Neural progenitor cell (in vitro differentiated cells): ENCODE results near the gene STRIP1. TPM values are rescaled to one million over a fixed set of nuclear protein-coding genes. Genes with fewer than 3 reads are reported as not detected.

Source experiments
- DNase-seq: peaks from one replicate; pipeline ENCODE4 v3.0.0-alpha.2; 2016; ENCODE audit warnings: low spot score
- H2AFZ ChIP-seq: fragments of 200-600 bp; sonication (generic); replicated peaks from 2 replicates; pipeline ENCODE4 v1.6.1; 2016; ENCODE audit warnings: antibody characterized with exemption
- H3F3A ChIP-seq: fragments of 200-600 bp; sonication (generic); 2 replicates; pipeline ENCODE4 v1.6.1; 2016; ENCODE audit warnings: antibody characterized with exemption, low read depth
- H3K27ac ChIP-seq: fragments of 200-600 bp; sonication (generic); 2 replicates; pipeline ENCODE4 v1.5.1; 2016; ENCODE audit warnings: mild to moderate bottlenecking
- H3K27me3 ChIP-seq: fragments of 200-600 bp; sonication (generic); 2 replicates; pipeline ENCODE4 v1.6.1; 2016; ENCODE audit warnings: mild to moderate bottlenecking, moderate library complexity
- H3K36me3 ChIP-seq: fragments of 200-600 bp; sonication (generic); 2 replicates; pipeline ENCODE4 v1.5.1; 2016
- H3K4me1 ChIP-seq: fragments of 200-600 bp; sonication (generic); 2 replicates; pipeline ENCODE4 v1.6.1; 2016; ENCODE audit warnings: mixed run types
- H3K4me2 ChIP-seq: fragments of 200-600 bp; sonication (generic); 2 replicates; pipeline ENCODE4 v1.6.1; 2016
- H3K4me3 ChIP-seq: fragments of 200-600 bp; sonication (generic); 2 replicates; pipeline ENCODE4 v1.5.1; 2016
- H3K79me2 ChIP-seq: fragments of 200-600 bp; sonication (generic); 2 replicates; pipeline ENCODE4 v1.6.1; 2016; ENCODE audit warnings: low read depth
- H3K9ac ChIP-seq: fragments of 200-600 bp; sonication (generic); 2 replicates; pipeline ENCODE4 v1.6.1; 2016
- H3K9me3 ChIP-seq: fragments of 200-600 bp; sonication (generic); 2 replicates; pipeline ENCODE4 v1.5.1; 2016; ENCODE audit warnings: low read depth
- H4K20me1 ChIP-seq: fragments of 200-600 bp; sonication (generic); 2 replicates; pipeline ENCODE4 v1.6.1; 2016; ENCODE audit warnings: low read depth
- H3K27ac Mint-ChIP-seq: 3 replicates; pipeline ENCODE4 v1.8.0; 2021; ENCODE audit warnings: mixed read lengths
- H3K27me3 Mint-ChIP-seq: 2 replicates; pipeline ENCODE4 v1.8.0; 2022; ENCODE audit warnings: low read depth, mild to moderate bottlenecking, inconsistent platforms, moderate library complexity, mixed read lengths; ENCODE audit not compliant: insufficient read depth
- H3K36me3 Mint-ChIP-seq: 3 replicates; pipeline ENCODE4 v1.8.0; 2021; ENCODE audit warnings: mixed read lengths
- H3K4me1 Mint-ChIP-seq: 3 replicates; pipeline ENCODE4 v1.8.0; 2021; ENCODE audit warnings: mixed read lengths
- H3K4me3 Mint-ChIP-seq: 3 replicates; pipeline ENCODE4 v1.8.0; 2021; ENCODE audit warnings: mild to moderate bottlenecking, moderate library complexity, mixed read lengths
- H3K9me3 Mint-ChIP-seq: 3 replicates; pipeline ENCODE4 v1.8.0; 2020; ENCODE audit warnings: mixed read lengths
- CTCF ChIP-seq: fragments of 200-600 bp; sonication (generic); IDR thresholded peaks from 2 replicates; pipeline ENCODE4 v1.5.1; 2017; ENCODE audit warnings: antibody characterized with exemption, mild to moderate bottlenecking
- EZH2 ChIP-seq: fragments of 200-600 bp; sonication (generic); IDR thresholded peaks from 2 replicates; pipeline ENCODE4 v1.6.1; 2017; ENCODE audit warnings: antibody characterized with exemption, mild to moderate bottlenecking, moderate library complexity
- EZH2phosphoT487 ChIP-seq: fragments of 200-600 bp; sonication (generic); IDR thresholded peaks from 2 replicates; pipeline ENCODE4 v1.6.1; 2017; ENCODE audit warnings: antibody characterized with exemption
- total RNA-seq: library from RNA; depleted of rRNA; stranded (reverse); fragments of >200 nt; gene quantifications from 2 replicates; pipeline ENCODE4 v1.2.3, GENCODE V29; 2015; ENCODE audit warnings: low replicate concordance

STRIP1 gene
- total RNA-seq, 1 donor from 2014 or later, result 55.0 TPM

DNA sequence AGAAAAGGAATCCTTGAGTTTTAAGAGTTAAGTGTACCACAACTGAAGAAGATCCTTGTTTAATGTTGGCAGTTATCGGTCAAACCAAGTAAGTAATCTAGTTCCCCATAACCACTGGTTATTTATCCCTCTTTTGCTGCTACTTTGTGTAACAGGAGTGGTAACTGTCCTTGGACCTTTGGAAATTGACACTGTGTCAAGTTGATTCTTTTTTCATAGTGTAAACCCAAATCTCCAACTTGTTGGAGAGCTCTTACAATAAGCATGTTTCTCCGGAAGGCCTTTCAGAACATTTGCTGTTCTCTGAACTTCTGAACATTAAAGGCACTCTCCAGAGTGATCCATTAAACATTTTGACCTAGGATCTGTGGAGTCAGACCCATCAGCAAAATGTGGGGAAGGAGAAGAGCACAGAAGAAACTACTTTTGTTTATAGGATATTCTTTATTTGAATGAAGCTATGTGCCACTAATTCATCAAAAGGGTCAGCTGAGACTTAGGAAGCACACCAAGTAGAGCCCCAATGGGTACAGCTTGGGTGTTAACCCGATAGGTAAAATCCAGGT, 46.0 kb upstream of the STRIP1 start:
- no peak overlapping the region for H3K27ac ChIP-seq
- no peaks in the 10 kb centered on the region for H3K27me3 Mint-ChIP-seq
- TF ChIP-seq EZH2 (no peak), CTCF (no peak), EZH2phosphoT487 (no peak)
- peaks cover 12% of the 10 kb centered on the region for H3F3A ChIP-seq
- peaks cover 32% of the 10 kb centered on the region for H3K4me1 ChIP-seq
- peaks cover 9% of the 10 kb centered on the region for H3K9me3 Mint-ChIP-seq
- peaks cover 33% of the 10 kb centered on the region for H3K4me1 Mint-ChIP-seq
- no peak overlapping the region for H2AFZ ChIP-seq
- H3K9me3 ChIP-seq, result no peaks in the 10 kb centered on the region
- no peak overlapping the region for H3K27ac Mint-ChIP-seq
- H3K4me2 ChIP-seq, result no peak overlapping the region
- no peaks in the 10 kb centered on the region for H3K36me3 ChIP-seq
- H3K79me2 ChIP-seq, result peaks cover 88% of the 10 kb centered on the region
- H3K9ac ChIP-seq, result no peak overlapping the region
- H3K27me3 ChIP-seq, result no peaks in the 10 kb centered on the region
- no peak for DNase-seq
- H3K4me3 ChIP-seq, result no peak overlapping the region
- H3K4me3 Mint-ChIP-seq, result no peak overlapping the region
- H3K36me3 Mint-ChIP-seq, result peaks cover 30% of the 10 kb centered on the region
- peaks cover 74% of the 10 kb centered on the region for H4K20me1 ChIP-seq

DNA sequence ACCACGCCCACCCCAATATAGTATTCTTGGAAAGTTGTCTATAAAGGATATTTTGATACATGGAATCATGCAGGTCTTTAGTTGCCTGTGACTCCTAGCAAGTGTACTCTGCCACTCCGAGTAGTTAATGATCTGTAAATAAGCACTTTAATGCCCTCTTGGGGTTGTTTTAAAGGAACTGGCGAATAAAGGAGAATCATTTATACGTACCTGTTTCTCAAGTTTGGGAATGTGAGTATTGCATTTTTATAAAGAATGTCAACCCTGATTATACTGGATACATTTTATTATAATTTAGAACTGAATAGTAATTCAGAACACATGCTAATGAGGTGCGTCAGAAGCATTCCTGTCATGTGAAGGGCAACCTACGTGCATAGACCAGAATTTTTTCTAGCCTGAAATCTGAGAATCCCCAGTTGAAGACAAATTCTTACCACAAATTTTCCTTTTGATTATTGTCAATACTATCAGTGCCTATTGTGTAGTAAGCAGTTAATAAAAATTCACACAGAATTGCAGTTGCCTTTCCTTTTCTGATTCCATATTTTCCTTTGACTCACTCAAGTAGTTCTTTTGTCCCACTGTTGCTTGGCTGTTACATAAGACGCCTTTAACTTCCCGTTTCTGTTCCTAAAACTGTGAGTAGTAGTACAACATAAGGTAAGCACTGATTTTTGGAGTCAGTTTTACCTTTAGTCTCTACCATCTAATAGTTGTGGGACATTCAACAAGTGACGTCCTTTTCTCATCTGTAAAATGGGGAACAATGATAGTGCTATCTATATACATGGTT, 44.7 kb upstream of the STRIP1 start:
- Mint-ChIP-seq H3K27ac (no peak overlapping the region), H3K4me3 (no peak overlapping the region), H3K27me3 (no peaks in the 10 kb centered on the region), H3K4me1 (peaks cover 27% of the 10 kb centered on the region), H3K9me3 (peaks cover 9% of the 10 kb centered on the region), H3K36me3 (peaks cover 33% of the 10 kb centered on the region)
- Histone ChIP-seq H4K20me1 (peaks cover 86% of the 10 kb centered on the region), H3K4me2 (no peak overlapping the region), H3K27ac (no peak overlapping the region), H3K36me3 (no peaks in the 10 kb centered on the region), H3K4me3 (no peak overlapping the region), H3K79me2 (peaks cover 100% of the 10 kb centered on the region), H3K9ac (no peak overlapping the region), H3K9me3 (no peaks in the 10 kb centered on the region), H2AFZ (no peak overlapping the region), H3K27me3 (no peaks in the 10 kb centered on the region), H3K4me1 (peaks cover 25% of the 10 kb centered on the region), H3F3A (peaks cover 12% of the 10 kb centered on the region)
- TF ChIP-seq EZH2, result no peak
- no peak for TF ChIP-seq EZH2phosphoT487
- TF ChIP-seq CTCF, result no peak
- DNase-seq, result no peak

GRCh38 chr1:109990302-109990653, 44.1 kb upstream of the STRIP1 start:
- Histone ChIP-seq H3K36me3 (no peaks in the 10 kb centered on the region), H3K27ac (no peak overlapping the region), H4K20me1 (peaks cover 89% of the 10 kb centered on the region), H3K4me3 (no peak overlapping the region), H3K9ac (no peak overlapping the region), H3K79me2 (peaks cover 100% of the 10 kb centered on the region), H3F3A (peaks cover 12% of the 10 kb centered on the region), H3K9me3 (no peaks in the 10 kb centered on the region), H3K27me3 (no peaks in the 10 kb centered on the region), H3K4me2 (no peak overlapping the region), H3K4me1 (peaks cover 25% of the 10 kb centered on the region), H2AFZ (no peak overlapping the region)
- no peaks in the 10 kb centered on the region for H3K27me3 Mint-ChIP-seq
- peaks cover 34% of the 10 kb centered on the region for H3K36me3 Mint-ChIP-seq
- H3K9me3 Mint-ChIP-seq, result peaks cover 9% of the 10 kb centered on the region
- H3K4me3 Mint-ChIP-seq, result no peak overlapping the region
- H3K27ac Mint-ChIP-seq, result no peak overlapping the region
- TF ChIP-seq CTCF, result no peak
- no peak for TF ChIP-seq EZH2
- TF ChIP-seq EZH2phosphoT487, result no peak
- no peak for DNase-seq
- H3K4me1 Mint-ChIP-seq, result peaks cover 30% of the 10 kb centered on the region
